ENCODE data around the gene TNXB. TPM values are rescaled to one million over a fixed set of nuclear protein-coding genes. Genes with fewer than 3 reads are reported as not detected.
"Not testable (repeated sequence)": the region's sequence is repeated elsewhere in the genome, so short reads cannot be mapped to it uniquely, and the experiment has no call there.

The TNXB gene
- total RNA-seq, 2 experiments from 2014 or later = 3.1 to 5.5 TPM

DNA sequence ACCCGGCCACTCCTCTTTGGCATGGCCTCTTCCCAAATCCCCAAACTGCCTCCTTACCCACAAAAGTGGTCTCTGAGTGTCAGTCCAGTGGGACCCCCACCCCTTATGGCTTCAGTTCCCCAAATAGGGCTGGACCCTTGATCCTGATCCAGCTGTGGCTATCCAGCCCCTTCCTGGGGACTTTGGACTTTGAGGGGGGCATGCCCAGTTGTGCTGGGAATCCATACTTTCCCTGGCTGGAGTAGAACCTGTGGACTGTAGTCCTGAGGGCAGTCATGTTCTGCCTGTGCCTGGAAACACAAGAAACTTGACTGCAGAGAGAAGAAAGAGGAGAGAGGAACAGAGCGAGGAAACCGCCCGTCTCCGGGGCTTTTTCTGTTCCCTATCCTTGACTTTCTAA, 72.0 kb downstream of the TNXB start:
- H3K9me3 Mint-ChIP-seq (ENCODE audit: low read depth); ATAC-seq; H3K4me3 Mint-ChIP-seq; DNase-seq; H3K36me3 Mint-ChIP-seq; H3K4me1 Mint-ChIP-seq; H3K27ac Mint-ChIP-seq; CTCF ChIA-PET; H3K27me3 Mint-ChIP-seq: not testable (repeated sequence)

DNA sequence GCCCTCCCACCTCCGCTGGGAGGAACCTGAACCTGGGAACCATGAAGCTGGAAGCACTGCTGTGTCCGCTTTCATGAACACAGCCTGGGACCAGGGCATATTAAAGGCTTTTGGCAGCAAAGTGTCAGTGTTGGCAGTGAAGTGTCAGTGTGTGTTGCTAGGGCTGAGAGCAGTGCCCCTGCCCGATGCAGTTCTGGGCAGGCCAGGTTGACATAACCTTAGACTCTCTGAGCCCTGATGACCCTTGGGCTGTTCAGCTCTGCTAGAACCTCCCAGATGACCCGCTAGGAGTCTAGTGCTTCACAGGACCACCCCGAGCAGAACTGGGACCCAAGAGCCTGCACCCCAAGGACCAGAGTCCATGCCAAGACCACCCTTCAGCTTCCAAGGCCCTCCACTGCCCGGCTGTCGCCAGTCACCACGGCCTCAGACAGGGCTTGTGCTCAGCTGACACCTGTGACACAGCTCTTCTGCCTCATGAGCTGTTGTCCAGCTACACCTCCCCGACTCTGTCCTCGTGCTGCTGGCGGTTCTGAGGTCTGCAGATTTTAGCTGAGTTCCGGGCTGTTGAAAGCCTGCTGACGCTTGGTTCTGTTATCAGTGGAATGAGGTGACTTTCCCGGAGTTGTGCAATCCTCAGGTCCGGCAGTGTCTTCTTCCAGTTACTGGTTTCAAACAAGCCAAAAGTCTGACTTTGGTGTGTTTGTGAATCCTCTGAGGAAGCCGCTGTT, 73.7 kb downstream of the TNXB start:
- H3K27me3 Mint-ChIP-seq; H3K27ac Mint-ChIP-seq; ATAC-seq; H3K9me3 Mint-ChIP-seq (ENCODE audit: low read depth); H3K4me1 Mint-ChIP-seq; CTCF ChIA-PET; DNase-seq; H3K4me3 Mint-ChIP-seq; H3K36me3 Mint-ChIP-seq: not testable (repeated sequence)

DNA sequence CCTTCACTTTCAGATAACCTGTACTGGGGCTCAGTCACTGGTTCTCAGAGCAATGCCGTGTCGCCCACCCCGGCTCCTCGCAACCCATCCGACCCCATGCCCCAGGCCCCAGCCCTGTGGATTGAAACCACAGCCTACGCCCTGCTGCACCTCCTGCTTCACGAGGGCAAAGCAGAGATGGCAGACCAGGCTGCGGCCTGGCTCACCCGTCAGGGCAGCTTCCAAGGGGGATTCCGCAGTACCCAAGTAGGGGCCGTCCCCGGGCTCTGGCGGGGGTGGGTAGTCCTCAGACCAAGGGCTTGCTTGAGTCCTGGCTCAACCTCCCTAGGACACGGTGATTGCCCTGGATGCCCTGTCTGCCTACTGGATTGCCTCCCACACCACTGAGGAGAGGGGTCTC, 79.6 kb downstream of the TNXB start:
- H3K4me1 Mint-ChIP-seq; ATAC-seq; H3K4me3 Mint-ChIP-seq; H3K27ac Mint-ChIP-seq; H3K27me3 Mint-ChIP-seq; H3K9me3 Mint-ChIP-seq (ENCODE audit: low read depth); DNase-seq; H3K36me3 Mint-ChIP-seq; CTCF ChIA-PET: not testable (repeated sequence)

DNA sequence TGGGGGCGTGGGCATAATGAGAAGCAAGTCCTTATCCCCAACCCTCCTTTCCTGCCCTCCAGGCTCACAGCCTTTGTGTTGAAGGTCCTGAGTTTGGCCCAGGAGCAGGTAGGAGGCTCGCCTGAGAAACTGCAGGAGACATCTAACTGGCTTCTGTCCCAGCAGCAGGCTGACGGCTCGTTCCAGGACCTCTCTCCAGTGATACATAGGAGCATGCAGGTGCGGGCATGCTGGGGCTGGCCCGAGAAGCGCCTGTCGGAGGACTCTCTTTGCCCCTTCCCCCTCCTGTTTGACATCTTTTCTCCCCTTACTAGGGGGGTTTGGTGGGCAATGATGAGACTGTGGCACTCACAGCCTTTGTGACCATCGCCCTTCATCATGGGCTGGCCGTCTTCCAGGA, 80.5 kb downstream of the TNXB start:
- H3K27me3 Mint-ChIP-seq; DNase-seq; H3K4me3 Mint-ChIP-seq; H3K36me3 Mint-ChIP-seq; H3K4me1 Mint-ChIP-seq; CTCF ChIA-PET; H3K9me3 Mint-ChIP-seq (ENCODE audit: low read depth); ATAC-seq; H3K27ac Mint-ChIP-seq: not testable (repeated sequence)

DNA sequence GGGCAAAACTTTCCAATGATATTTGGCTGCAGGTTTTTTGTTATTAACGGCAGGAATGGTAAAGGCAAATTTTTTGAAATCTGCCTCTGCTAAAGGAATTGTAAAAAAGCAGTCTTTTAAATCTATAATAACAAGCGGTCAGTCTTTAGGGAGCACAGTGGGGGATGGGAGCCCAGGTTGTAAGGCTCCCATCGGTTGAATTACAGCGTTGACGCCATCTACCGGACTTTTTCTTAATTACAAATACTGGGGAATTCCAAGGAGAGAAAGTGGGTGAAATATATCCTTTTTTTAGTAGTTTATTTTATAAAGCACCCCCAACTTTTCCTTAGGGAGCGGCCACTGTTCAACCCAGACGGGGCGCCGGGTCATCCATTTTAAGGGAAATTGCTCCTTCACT, 87.0 kb downstream of the TNXB start:
- H3K27me3 Mint-ChIP-seq; ATAC-seq; CTCF ChIA-PET; H3K4me3 Mint-ChIP-seq; H3K4me1 Mint-ChIP-seq; H3K36me3 Mint-ChIP-seq; DNase-seq; H3K27ac Mint-ChIP-seq; H3K9me3 Mint-ChIP-seq (ENCODE audit: low read depth): not testable (repeated sequence)

DNA sequence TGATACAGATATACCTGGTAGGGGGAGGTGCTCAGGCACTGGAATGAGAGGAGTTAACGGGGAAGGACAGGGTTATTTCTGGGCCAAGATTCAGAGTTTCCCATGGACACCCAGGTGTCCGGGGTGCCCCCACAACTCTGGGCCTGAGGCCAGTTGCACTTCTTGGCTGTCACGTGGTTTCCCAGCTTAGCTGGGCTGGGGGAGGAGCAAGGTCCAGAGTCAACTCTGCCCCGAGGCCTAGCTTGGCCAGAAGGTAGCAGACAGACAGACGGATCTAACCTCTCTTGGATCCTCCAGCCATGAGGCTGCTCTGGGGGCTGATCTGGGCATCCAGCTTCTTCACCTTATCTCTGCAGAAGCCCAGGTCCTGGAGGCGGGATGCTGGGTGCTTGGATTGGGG, 94.6 kb downstream of the TNXB start, which contains the start of gene C4B:
TSS of gene C4B (plus strand) at position 249 of the 400 bp plus-strand sequence. CDS start at position 300, 51 bp downstream.
- H3K4me1 Mint-ChIP-seq; CTCF ChIA-PET; H3K4me3 Mint-ChIP-seq; H3K27me3 Mint-ChIP-seq; H3K27ac Mint-ChIP-seq; H3K36me3 Mint-ChIP-seq; DNase-seq; H3K9me3 Mint-ChIP-seq (ENCODE audit: low read depth); ATAC-seq: not testable (repeated sequence)

DNA sequence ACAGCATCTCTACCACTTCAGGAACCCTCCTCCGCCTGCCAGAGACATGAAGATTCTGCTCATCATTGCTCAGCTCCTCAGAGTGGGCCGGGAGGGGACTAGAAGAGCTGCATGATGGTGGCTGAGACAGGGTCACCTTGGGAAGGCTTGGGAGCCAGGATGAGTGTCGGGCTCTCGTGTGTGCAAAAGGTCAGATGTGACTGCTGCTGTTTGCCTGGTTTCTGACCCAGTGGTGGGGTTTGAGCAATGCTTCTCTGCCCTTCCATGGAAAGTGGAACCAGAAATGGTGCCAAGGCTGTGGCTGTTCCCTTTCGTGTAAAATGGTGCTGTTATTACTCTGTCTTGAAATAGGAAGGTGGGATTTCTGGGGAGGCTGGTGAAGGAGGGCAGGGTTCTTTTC, 95.4 kb downstream of the TNXB start:
- H3K36me3 Mint-ChIP-seq; H3K4me1 Mint-ChIP-seq; DNase-seq; H3K27me3 Mint-ChIP-seq; ATAC-seq; H3K4me3 Mint-ChIP-seq; H3K27ac Mint-ChIP-seq; H3K9me3 Mint-ChIP-seq (ENCODE audit: low read depth); CTCF ChIA-PET: not testable (repeated sequence)

DNA sequence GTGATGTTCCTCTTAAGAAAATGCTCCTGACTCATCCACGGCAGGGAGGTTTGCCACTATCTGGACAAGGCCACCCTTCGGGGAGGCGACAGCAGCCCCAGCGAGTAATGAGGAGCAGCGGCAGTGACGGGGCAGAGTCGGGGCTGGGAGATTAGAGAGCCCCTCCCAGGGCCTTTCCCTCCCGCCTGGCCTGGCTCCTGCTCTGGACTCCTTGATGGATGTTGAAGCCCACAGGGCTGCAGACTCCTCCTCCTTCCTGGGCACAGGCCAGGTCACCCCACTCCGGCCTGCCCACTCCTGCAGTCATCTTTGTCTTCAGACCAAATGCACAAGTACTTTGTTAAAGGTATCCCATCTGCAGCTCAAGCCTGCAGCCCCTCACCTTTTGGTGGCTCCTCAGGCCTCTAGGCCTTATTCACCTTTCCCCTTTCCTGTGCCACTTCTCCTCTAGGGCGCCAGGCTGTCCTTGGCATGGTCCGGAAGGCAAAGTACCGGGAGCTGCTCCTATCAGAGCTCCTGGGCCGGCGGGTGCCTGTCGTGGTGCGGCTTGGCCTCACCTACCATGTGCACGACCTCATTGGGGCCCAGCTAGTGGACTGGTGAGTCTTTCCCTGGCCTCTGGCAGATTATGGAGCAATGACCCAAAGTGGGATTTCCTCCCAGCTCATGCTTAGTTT, 96.1 kb downstream of the TNXB start:
- H3K36me3 Mint-ChIP-seq; ATAC-seq; H3K4me1 Mint-ChIP-seq; CTCF ChIA-PET; H3K4me3 Mint-ChIP-seq; DNase-seq; H3K27me3 Mint-ChIP-seq; H3K9me3 Mint-ChIP-seq (ENCODE audit: low read depth); H3K27ac Mint-ChIP-seq: not testable (repeated sequence)

DNA sequence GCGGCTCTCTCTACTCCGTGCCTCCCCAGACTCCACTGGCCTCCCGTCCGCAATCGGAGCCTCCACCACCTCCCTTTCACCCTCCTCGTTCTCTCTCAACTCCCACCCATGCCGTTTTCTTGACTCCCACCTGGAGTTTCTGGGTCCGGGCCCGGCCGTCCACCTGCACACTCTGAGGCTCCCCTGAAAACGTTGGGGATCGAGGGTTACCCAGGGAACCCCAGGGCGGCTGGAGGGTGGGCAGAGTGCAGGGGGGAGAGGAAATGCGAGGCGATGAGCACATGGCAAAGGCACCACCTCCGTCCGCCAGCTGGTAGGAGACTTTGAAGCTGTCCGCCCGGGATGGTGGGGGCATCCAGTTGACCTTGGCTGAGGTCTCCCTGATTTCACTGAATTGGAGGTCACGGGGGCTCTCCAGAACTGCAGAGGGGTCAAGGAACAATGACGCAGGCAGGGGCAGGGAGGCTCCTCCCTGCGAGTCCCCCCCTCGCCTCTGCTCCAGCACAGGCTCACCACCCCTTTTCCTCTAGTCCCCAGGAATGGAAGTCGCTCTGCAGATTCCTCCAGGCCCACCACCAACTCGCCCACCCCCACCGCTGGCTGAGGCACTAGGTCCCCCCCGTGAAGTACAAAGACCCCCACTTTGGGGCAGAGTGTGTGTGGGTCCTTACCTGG, 98.1 kb downstream of the TNXB start:
- H3K9me3 Mint-ChIP-seq (ENCODE audit: low read depth); ATAC-seq; H3K4me3 Mint-ChIP-seq; CTCF ChIA-PET; H3K36me3 Mint-ChIP-seq; H3K27ac Mint-ChIP-seq; H3K4me1 Mint-ChIP-seq; H3K27me3 Mint-ChIP-seq; DNase-seq: not testable (repeated sequence)

DNA sequence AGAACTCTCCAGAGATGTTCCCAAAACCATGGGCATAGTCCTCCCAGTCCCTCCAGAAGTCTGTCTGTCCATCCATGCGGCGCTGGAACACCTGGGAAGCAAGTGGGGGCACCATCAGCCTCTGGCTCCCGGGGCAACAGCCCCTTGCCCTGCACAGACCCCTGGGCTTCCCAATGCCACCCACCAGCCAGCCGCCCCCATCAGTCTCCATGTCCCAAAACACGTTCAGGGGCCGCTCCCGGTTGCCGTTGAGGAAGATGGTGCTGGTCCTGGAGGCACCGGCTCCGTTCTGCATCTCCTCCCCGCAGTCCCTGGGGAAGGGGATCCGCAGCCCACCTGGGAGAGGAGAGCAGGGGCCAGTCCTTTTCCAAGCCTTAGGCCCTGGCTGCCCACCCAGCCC, 99.6 kb downstream of the TNXB start:
- H3K4me3 Mint-ChIP-seq; CTCF ChIA-PET; H3K36me3 Mint-ChIP-seq; DNase-seq; H3K4me1 Mint-ChIP-seq; H3K27me3 Mint-ChIP-seq; H3K9me3 Mint-ChIP-seq (ENCODE audit: low read depth); ATAC-seq; H3K27ac Mint-ChIP-seq: not testable (repeated sequence)

DNA sequence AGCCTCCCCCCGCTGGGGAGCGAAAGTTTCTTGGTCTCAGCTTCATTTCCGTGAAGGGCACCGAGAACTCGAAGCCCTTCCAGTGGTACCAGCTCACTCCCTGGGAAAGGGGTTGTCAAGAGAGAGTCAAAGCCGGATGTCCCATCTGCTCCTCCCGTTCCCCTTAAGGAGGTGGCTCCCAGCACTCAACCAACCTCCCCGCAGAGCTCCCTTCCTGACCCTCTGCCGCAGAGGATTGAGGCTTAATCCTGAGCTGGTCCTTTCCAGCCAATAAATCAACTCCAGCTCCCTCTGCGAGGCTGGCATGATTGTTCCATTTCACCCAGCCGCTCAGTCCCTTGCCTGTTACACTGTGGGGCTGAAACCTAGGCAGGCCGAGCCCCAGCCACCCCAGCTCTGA, 100.5 kb downstream of the TNXB start:
- H3K4me3 Mint-ChIP-seq; H3K9me3 Mint-ChIP-seq (ENCODE audit: low read depth); H3K27me3 Mint-ChIP-seq; ATAC-seq; H3K4me1 Mint-ChIP-seq; CTCF ChIA-PET; H3K27ac Mint-ChIP-seq; H3K36me3 Mint-ChIP-seq: not testable (repeated sequence)
- peak; percentile 22 for DNase-seq

DNA sequence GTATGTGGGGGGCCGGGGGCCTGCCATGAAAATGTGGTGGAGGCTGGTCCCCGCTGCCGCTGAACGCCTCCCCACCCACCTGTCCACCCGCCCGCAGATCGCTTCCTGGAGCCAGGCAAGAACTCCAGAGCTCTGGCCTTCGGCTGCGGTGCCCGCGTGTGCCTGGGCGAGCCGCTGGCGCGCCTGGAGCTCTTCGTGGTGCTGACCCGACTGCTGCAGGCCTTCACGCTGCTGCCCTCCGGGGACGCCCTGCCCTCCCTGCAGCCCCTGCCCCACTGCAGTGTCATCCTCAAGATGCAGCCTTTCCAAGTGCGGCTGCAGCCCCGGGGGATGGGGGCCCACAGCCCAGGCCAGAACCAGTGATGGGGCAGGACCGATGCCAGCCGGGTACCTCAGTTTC, 101.1 kb downstream of the TNXB start:
- ATAC-seq; DNase-seq; H3K36me3 Mint-ChIP-seq; H3K27ac Mint-ChIP-seq; H3K27me3 Mint-ChIP-seq; H3K4me1 Mint-ChIP-seq; H3K4me3 Mint-ChIP-seq; H3K9me3 Mint-ChIP-seq (ENCODE audit: low read depth); CTCF ChIA-PET: not testable (repeated sequence)

DNA sequence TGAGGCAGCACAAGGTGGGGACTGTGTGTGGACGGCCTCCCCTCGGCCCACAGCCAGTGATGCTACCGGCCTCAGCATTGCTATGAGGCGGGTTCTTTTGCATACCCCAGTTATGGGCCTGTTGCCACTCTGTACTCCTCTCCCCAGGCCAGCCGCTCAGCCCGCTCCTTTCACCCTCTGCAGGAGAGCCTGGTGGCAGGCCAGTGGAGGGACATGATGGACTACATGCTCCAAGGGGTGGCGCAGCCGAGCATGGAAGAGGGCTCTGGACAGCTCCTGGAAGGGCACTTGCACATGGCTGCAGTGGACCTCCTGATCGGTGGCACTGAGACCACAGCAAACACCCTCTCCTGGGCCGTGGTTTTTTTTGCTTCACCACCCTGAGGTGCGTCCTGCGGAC, 102.1 kb downstream of the TNXB start:
- H3K27me3 Mint-ChIP-seq; H3K27ac Mint-ChIP-seq; H3K36me3 Mint-ChIP-seq; H3K4me3 Mint-ChIP-seq; CTCF ChIA-PET; H3K4me1 Mint-ChIP-seq; H3K9me3 Mint-ChIP-seq (ENCODE audit: low read depth); ATAC-seq: not testable (repeated sequence)
- DNase-seq = peak; percentile 32

DNA sequence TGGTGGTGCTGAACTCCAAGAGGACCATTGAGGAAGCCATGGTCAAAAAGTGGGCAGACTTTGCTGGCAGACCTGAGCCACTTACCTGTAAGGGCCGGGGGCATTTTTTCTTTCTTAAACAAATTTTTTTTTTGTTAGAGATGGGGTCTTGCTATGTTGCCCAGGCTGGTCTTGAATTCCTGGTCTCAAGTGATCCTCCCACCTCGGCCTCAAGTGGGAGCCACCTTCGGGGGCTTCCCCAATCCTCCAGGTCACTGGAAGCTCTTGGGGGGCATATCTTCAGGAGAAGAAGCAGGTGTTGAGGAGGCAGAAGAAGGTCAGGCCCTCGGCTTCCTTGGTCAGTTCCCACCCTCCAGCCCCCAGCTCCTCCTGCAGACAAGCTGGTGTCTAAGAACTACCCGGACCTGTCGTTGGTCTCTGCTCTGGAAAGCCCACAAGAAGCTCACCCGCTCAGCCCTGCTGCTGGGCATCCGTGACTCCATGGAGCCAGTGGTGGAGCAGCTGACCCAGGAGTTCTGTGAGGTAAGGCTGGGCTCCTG, 103.1 kb downstream of the TNXB start:
- H3K4me3 Mint-ChIP-seq; CTCF ChIA-PET; ATAC-seq; H3K36me3 Mint-ChIP-seq; H3K9me3 Mint-ChIP-seq (ENCODE audit: low read depth); H3K4me1 Mint-ChIP-seq; H3K27ac Mint-ChIP-seq; H3K27me3 Mint-ChIP-seq: not testable (repeated sequence)
- DNase-seq = peak; percentile 36
